Urinary bladder (tissue), 4 donors: Measurements from ENCODE around the gene TRABD. TPM values are rescaled to one million over a fixed set of nuclear protein-coding genes. Genes with fewer than 3 reads are reported as not detected.

Experiments
- DNase-seq: peaks from one replicate; pipeline ENCODE4 v3.0.0-alpha.2; 2015; ENCODE audit errors: extremely low spot score
- H3K27ac ChIP-seq: one replicate; pipeline ENCODE4 v1.5.1; 2013; ENCODE audit warnings: low read depth, mild to moderate bottlenecking, moderate library complexity
- H3K36me3 ChIP-seq: one replicate; pipeline ENCODE4 v1.6.1; 2013; ENCODE audit warnings: mild to moderate bottlenecking, moderate library complexity; ENCODE audit not compliant: insufficient read depth
- H3K4me1 ChIP-seq: one replicate; pipeline ENCODE4 v1.6.1; 2013; ENCODE audit warnings: mild to moderate bottlenecking, moderate library complexity; ENCODE audit not compliant: insufficient read depth
- H3K4me3 ChIP-seq: one replicate; pipeline ENCODE4 v1.5.1; 2013; ENCODE audit warnings: low read depth, low read length
- WGBS: extraction: QIAGEN DNeasy Blood & Tissue Kit; methylation state at CpG from one replicate; pipeline ENCODE4 v1.1.7; 2013; 5-methylcytosine and 5-hydroxymethylcytosine counted together
- polyA plus RNA-seq: library from polyadenylated mRNA; stranded (reverse); fragments of 200-250 nt; gene quantifications from one replicate; pipeline ENCODE4 v1.2.3, GENCODE V29; 2013
- total RNA-seq: library from RNA; depleted of rRNA; stranded (reverse); fragments of >200 nt; gene quantifications from one replicate; pipeline ENCODE4 v1.2.3, GENCODE V29; 2014
- donor health status: healthy with polysubstance abuse.
- donor health status: healthy.

TRABD gene
- total and polyA plus RNA-seq, 2 donors: 7.7 to 36.4 TPM

DNA sequence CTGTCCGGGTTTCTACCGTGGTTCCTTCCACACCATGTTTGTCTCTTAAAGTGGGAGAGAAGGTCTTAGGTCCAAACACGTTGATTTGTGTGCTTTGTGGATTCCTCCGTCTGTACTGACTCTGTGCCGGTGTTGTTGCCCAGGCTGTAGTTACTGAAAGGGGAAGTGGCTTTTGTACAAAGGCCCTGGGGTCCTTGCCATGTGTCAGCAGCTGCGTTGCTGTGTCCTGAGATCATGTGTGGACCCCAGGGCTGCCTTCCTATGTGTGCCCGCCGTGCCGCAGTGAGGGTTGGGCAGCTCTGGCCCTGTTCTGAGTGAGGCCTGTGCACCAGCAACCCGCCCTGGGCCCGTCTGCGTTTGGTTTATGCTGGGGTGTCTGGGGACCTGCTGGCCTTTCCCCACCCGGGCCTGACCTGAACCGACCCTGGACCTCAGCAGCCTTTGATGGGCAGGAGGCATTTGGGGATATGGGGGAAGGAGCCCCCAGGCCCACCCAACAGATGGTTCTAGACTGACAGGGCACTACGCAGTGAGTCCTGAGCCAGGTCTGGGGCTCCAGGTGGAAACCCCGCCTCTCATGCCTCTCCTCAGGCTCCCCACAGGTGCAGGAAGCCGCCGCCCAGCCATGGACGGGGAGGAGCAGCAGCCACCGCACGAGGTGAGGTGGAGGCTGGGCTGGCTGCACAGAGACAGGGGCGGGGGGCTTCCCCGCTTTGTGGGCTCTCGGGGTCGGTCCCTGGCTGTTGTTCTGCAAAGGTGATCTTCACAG is 6.9 kb downstream of the TRABD start:
- H3K36me3 ChIP-seq: peaks cover 3% of the 10 kb centered on the region
- H3K27ac ChIP-seq: peak overlapping the region; percentile 43
- no peak for DNase-seq
- WGBS: 83% methylated on average over 25 of the region's 25 CpGs
- peaks cover 7% of the 10 kb centered on the region for H3K4me1 ChIP-seq
- H3K4me3 ChIP-seq: no peak overlapping the region

DNA sequence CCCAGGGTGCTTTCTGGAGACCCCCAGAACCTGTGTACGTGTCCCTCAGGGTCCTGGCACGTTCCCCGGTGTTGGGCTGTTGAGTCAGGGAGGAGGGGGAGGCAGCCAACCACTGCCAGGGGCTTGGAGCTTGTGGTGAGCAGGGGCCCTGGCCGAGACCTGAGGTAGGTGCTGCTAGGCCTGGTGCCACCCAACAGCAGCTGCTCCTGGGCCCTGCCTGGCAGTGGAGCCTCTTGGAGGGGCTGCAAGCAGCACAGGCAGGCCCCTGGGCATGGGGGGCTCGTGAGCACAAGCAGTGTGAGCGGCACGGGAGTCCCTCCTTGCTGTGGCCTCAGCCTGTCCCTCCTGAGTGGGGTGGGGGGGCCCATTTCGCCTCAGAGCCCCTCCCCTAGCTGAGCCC is 7.9 kb downstream of the TRABD start:
- WGBS: 86% methylated on average over 8 of the region's 8 CpGs
- no peak for DNase-seq
- Histone ChIP-seq H3K4me1 (peaks cover 7% of the 10 kb centered on the region), H3K36me3 (peaks cover 10% of the 10 kb centered on the region), H3K4me3 (no peak overlapping the region), H3K27ac (no peak overlapping the region)

DNA sequence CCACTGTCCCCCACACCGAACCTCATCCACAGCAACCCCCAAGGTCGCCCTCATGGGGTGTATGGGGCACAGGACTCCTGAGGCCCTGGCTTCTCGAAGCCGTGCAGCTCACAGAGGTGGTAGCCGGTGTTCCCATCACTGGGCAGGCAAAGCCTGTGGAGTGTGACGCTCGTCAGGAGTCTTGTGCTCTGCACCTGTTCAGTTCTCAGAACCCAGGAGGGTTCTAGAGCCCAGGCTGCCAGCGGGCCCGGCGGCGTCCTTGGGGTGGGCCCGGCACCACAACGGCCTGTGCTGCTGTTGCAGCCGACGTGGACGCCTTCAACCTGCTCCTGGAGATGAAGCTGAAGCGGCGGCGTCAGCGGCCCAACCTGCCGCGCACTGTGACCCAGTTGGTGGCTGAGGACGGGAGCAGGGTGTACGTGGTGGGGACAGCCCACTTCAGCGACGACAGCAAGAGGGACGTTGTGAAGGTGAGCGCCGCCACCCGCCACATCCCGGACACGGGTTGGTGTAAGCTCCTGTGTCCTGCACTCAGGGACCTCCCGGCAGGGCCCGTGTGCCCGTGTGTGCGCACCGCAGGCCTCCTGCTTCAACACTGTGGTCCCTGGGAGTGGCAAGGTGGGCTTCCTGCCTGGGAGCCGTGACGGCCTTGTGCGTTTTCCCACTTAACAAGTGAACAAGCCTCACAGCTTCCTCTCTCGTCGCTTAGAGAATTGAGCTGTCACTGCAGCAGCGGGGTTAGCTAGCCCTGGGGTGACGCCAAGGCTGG is 8.5 kb downstream of the TRABD start:
- no peak for DNase-seq
- H3K36me3 ChIP-seq: peaks cover 10% of the 10 kb centered on the region
- peaks cover 6% of the 10 kb centered on the region for H3K4me1 ChIP-seq
- no peak overlapping the region for H3K4me3 ChIP-seq
- 94% methylated on average over 44 of the region's 44 CpGs for WGBS
- no peak overlapping the region for H3K27ac ChIP-seq

DNA sequence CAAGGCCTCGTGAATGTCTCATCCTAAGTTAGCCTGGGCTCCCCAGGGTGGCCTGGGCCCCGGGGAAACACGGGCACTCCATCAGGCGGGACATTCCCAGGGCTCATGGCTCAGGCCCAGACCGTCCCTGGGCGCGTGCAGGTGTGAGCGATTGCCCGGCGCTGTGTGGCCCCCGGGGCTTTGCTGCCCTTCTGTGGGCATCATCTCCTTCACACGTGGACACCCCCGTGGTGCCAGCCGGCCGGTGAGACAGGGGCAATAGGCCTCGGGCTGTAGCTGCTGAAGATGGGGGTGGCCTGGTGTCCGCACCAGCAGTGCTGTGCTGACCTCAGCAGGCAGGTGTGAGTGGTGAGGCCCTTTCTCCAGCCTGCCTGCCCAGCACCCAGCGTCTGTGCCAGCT is 10.5 kb downstream of the TRABD start:
- WGBS: 87% methylated on average over 18 of the region's 18 CpGs
- peaks cover 10% of the 10 kb centered on the region for H3K36me3 ChIP-seq

DNA sequence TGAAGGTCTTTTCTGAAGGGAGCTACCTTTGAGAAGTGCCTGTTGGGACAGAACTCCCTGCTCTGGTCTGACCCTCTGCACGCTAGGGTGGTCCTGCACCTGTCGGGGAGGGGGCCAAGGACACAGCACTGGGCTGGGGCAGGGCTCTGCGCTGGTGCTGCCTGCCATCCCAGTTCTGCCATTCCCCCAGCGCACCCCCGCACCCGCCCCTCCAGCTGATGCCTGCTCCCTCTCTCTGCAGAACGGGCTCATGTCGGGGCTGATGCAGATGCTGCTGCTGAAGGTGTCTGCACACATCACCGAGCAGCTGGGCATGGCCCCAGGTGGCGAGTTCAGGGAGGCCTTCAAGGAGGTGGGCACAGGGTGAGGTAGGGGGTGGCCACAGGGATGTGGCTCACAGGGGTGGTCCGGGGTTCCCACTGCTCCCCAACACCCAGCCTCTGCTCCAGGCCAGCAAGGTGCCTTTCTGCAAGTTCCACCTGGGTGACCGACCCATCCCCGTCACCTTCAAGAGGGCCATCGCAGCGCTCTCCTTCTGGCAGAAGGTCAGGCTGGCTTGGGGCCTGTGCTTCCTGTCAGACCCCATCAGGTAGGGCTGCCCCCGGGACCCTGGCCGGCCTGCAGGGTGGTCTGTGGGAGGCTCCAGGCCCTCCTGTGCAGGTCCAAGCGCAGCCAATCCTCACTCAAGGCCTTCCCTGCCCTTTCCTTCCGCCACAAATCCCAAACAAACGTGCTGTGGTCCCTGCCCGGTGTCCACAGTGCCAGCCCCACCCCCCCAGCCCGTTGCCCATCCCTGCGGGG is 11.5 kb downstream of the TRABD start:
- Histone ChIP-seq H3K27ac (no peak overlapping the region), H3K4me1 (no peaks in the 10 kb centered on the region), H3K36me3 (peaks cover 10% of the 10 kb centered on the region), H3K4me3 (no peak overlapping the region)
- WGBS: 84% methylated on average over 23 of the region's 23 CpGs
- no peak for DNase-seq

More for the DNA sequence above, 10.5 kb downstream of the TRABD start:
- H3K4me3 ChIP-seq: no peak overlapping the region
- no peak overlapping the region for H3K27ac ChIP-seq
- no peaks in the 10 kb centered on the region for H3K4me1 ChIP-seq
- no peak for DNase-seq

DNA sequence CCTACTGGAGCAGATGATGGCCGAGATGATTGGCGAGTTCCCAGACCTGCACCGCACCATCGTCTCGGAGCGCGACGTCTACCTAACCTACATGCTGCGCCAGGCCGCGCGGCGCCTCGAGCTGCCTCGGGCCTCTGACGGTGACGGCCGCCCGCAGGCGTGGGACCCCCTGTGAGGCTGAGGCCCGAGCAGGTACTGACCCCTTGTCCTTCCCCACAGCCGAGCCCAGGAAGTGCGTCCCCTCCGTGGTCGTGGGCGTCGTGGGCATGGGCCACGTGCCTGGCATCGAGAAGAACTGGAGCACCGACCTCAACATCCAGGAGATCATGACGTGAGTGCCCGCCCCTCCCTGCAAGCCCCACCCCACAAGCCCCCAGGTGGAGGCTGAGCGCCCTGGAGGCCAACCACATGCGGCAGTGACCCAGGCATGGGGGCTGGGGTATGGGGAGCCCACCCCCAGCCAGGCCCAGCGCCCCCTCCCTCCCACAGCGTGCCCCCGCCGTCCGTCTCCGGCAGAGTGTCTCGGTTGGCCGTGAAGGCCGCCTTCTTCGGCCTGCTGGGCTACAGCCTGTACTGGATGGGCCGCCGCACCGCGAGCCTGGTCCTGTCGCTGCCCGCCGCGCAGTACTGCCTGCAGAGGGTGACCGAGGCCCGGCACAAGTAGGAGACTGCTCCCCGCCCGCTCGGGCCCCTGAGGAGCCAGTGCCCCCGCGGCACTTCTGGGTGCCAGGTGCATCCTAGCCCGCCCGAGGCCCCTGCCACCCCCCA is 12.3 kb downstream of the TRABD start:
- Histone ChIP-seq H3K4me1 (no peaks in the 10 kb centered on the region), H3K4me3 (no peak overlapping the region), H3K36me3 (peaks cover 10% of the 10 kb centered on the region), H3K27ac (no peak overlapping the region)
- no peak for DNase-seq
- WGBS: 93% methylated on average over 61 of the region's 61 CpGs

DNA sequence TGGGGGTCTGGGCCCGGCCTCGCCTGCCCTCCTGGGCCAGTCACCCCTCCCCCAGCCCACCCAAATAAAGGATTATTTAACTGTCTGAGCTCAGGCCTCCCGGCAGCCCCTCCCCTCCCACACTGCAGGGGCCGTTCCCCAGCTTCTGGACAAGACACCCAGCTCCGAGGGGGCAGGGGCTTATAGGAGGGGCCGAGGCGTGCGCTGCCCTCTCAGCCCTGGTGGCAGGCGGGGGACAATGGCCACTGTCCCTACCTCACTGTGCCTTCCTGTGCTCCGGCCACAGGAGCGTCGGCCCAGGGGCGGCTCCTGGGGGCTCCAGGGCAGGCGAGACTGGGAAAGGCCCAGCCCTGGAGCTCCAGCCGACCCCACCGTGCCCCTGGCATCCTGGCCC is 12.9 kb downstream of the TRABD start:
- 88% methylated on average over 16 of the region's 16 CpGs for WGBS
- Histone ChIP-seq H3K4me3 (no peak overlapping the region), H3K27ac (peak overlapping the region; percentile 28), H3K4me1 (no peaks in the 10 kb centered on the region), H3K36me3 (peaks cover 10% of the 10 kb centered on the region)
- DNase-seq: no peak

DNA sequence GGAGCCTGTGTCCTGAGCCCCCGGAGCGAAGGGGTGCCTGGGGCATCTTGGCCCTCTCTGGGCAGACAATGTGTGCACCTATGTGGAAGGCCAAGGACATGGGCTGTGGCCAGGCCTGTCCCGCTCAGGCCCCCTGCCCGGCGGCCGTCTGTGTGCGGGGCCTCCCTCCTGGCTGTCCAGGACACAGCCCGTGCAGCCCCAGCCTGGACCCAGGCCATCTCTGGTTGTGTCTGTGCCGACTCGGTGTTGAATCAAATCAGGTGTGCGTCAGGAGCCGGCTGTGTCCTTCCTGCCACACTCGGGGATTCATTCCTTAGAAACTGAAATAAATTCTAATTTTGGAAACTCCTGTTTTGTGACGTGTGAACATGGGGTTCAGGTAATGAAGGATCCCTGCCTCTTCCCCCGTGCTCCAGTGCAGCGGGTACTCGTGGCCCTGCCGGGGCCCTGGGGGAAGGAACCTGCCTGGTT is 13.6 kb downstream of the TRABD start:
- H3K36me3 ChIP-seq: peaks cover 10% of the 10 kb centered on the region
- H3K4me1 ChIP-seq: no peaks in the 10 kb centered on the region
- 79% methylated on average over 18 of the region's 18 CpGs for WGBS
- DNase-seq: no peak
- no peak overlapping the region for H3K4me3 ChIP-seq
- H3K27ac ChIP-seq: no peak overlapping the region

DNA sequence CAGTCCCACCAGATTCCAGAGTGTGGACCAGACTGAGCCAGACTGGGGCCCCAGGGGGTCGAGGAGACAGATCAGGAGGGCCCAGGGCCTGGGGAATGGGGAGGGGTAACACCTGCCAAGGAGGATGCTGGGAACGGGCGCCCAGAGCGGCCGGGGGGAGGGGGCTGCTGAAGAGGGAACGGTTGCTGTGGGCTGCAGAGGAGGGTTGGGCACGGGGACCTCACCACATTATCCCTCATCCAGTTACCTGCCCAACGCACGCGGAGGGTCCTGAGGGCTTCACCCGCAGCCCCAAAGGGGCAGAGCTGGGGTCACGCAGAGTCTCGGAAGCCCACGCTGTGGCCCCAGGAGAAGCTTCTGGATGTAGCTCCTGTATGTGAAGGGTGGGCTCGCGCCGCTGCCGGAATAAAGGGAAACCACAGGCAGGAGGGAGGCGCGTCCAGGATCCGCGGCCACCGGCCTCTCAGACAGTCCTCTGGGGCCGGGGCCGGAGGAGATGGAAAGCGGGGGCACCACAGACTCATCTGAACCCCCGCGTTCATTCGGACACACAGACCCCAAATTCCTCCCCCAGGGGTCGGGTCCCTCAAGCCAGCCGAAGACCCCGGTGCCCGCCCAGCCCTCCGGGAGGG is 14.2 kb downstream of the TRABD start:
- no peak for DNase-seq
- WGBS: 6% methylated on average over 34 of the region's 34 CpGs

DNA sequence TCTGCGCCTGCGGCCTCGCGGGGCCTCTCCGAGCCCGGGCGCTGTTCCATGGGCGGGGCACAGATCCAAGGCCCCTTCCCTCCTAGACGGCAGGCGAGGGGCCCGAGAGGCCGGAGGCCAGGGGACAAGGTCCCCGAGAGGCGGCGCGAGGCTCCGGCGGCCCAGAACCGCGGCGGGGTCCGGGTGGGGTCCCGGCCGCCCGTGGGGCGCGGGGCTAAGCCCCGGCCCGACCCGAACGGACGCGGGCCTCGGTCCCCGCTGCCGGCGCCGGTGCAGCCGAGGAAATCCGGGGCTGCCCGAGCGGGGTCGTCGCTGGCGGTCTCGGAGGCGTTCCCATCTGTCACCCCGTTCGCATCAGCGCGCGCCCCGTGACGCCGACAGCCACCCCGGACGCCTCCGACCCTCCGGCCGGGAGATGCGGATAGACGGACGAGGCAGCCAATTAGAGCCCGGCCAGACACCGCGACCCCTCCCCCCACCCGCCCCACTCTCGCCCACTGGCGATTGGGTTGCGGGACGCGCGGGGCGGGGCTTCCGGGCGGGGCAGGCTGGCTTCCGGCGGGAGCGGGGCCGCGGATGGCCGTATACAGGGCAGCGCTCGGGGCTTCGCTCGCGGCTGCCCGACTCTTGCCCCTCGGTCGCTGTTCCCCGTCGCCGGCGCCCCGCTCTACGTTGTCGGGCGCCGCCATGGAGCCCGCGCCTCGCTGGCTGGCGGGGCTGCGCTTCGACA is 14.9 kb downstream of the TRABD start, which contains the start of gene SELENOO:
SELENOO (plus strand) TSS at position 551 of the 730 bp plus-strand sequence; CDS start at position 577, 26 bp downstream.
- H3K4me3 ChIP-seq: peak within 1 kb of the TSS; percentile 96
- under 1% methylated on average over 104 of the region's 105 CpGs for WGBS

More for the DNA sequence above, 14.2 kb downstream of the TRABD start:
- peak overlapping the region; percentile 96 for H3K4me3 ChIP-seq
- no peak overlapping the region for H3K27ac ChIP-seq
- no peaks in the 10 kb centered on the region for H3K4me1 ChIP-seq
- H3K36me3 ChIP-seq: peaks cover 10% of the 10 kb centered on the region

DNA sequence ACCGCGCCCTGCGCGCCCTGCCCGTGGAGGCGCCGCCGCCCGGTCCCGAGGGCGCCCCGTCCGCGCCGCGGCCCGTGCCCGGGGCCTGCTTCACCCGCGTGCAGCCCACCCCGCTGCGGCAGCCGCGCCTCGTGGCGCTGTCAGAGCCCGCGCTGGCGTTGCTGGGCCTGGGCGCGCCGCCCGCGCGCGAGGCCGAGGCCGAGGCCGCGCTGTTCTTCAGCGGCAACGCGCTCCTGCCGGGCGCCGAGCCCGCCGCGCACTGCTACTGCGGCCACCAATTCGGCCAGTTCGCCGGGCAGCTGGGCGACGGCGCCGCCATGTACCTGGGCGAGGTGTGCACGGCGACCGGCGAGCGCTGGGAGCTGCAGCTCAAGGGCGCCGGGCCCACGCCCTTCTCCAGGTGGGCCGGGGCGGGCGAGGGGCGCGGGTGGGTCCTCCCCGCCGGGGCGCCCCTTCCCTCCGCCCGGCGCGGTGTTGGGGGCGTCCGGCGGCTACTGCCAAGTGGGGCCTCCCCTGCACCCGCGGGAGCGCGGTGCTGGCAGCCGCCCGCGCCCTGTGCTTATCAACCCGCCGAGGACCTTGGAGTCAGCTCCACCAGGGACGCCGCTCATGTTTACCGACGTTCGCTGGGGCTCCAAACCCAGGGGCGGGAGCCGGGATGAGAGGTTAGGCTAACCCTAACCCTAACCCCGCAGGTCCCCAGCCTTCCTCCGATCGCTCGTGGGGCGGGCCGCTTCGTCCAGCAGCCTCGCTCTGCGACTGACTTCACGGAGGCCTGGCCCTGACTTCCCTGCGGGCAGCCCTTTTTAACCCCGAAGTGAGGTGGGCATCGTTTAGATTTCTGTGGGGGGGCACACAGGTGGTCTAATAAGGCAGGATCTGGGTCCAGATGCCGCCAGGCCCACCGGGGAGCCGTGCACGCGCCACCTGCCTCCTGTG is 15.7 kb downstream of the TRABD start:
- H3K36me3 ChIP-seq: peaks cover 6% of the 10 kb centered on the region
- H3K27ac ChIP-seq: peak overlapping the region; percentile 38
- no peaks in the 10 kb centered on the region for H3K4me1 ChIP-seq
- no peak for DNase-seq
- 2% methylated on average over 115 of the region's 115 CpGs for WGBS
- peak overlapping the region; percentile 96 for H3K4me3 ChIP-seq

More for the DNA sequence above, 14.9 kb downstream of the TRABD start, which contains the start of gene SELENOO:
- peaks cover 10% of the 10 kb centered on the region for H3K36me3 ChIP-seq
- peak; percentile 67 for DNase-seq
- no peaks in the 10 kb centered on the region for H3K4me1 ChIP-seq
- peak within 1 kb of the TSS; percentile 64 for H3K27ac ChIP-seq
